Measurements from ENCODE around the gene FRMPD2.

DNA sequence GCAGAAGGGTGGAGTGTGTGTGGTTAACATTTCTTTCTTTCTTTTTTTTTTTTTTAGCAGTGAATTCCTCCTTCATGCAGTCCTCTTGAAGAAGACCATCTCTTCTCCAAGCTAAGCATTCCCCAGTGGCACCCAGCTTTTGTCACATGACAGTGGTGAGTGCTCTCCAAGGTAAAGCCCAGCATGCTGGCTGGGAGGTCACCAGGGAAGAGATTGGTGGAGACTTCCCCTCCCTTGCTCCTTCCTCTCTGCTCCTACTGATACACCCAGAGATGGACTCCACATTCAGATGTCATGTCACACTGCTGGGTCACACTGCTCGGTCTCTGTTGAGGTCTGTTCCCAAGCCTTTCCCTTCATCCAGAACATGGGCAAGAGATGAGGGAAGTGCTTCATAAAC lies 55.3 kb downstream of the FRMPD2 start:
- no peak for TF ChIP-seq GATA2 (IDR thresholded peaks at IDR 0.05; ENCODE audit: low read depth, low read length)
- TF ChIP-seq GATA3 (IDR thresholded peaks at IDR 0.05; ENCODE audit: low read depth, low read length), result no peak
